SW480 (cell line): ENCODE measurements around the gene CNIH2.
A peak's percentile ranks its signal among the peaks of the same experiment; 100 is the strongest.
"Not testable (repeated sequence)": the region's sequence is repeated elsewhere in the genome, so short reads cannot be mapped to it uniquely, and the experiment has no call there.

Source experiments
- DNase-seq: peaks from one replicate; pipeline ENCODE4 v3.0.0-alpha.2; 2016; ENCODE audit warnings: low spot score

Gene CNIH2

DNA sequence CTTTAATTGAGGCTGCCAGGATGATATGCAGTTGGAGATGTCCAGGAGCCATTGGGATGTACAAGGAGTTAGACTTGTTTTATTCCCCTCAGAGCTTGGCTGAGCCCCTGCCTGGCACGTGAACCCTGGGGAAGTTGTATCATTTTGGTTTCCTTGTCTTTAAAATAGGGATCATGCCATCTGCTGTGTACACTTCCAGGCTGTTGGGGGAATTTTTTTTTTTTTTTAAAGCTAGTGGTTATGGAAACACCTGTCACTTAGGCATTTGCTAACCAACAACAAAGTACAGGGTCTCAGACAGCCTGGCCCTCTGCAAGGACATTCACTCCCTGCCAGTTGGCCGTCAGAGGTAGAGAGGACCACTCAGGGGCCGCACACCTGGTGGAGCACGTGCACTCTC lies 18.0 kb upstream of the CNIH2 start:
- no peak for DNase-seq

DNA sequence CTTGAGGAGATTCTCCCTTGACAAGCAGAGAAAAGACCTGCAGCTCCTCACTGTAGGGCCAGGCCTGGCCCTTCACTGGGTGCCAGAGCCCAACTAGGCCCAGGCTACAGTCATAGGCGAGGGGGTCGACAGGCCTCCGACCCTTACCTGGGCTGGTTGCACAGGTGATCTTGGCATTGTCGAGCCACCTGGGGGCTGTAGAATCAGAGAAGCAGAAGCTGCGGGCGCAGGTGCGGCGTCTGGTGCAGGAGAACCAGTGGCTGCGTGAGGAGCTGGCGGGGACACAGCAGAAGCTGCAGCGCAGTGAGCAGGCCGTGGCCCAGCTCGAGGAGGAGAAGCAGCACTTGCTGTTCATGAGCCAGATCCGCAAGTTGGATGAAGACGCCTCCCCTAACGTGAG lies 16.4 kb upstream of the CNIH2 start:
- no peak for DNase-seq

DNA sequence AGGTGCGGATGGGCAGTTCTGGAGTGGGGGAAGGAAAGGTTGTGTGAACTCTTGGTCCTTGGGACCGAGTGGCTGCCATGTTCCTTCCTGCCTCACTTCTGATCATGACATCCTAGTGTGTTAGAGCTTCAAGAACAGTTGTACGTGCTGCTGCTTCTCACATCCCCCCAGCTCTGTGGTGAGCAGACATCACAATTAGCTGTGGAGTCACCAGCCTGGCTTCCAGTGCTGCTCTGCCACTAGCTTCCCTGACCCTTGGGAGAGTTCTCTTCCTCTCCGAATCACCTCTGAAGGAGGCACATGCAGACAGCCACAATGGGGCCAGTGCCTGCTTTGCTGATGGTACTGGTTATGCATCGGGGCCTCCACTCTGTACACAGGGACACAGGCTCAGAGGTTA lies 15.8 kb upstream of the CNIH2 start:
- DNase-seq: no peak

DNA sequence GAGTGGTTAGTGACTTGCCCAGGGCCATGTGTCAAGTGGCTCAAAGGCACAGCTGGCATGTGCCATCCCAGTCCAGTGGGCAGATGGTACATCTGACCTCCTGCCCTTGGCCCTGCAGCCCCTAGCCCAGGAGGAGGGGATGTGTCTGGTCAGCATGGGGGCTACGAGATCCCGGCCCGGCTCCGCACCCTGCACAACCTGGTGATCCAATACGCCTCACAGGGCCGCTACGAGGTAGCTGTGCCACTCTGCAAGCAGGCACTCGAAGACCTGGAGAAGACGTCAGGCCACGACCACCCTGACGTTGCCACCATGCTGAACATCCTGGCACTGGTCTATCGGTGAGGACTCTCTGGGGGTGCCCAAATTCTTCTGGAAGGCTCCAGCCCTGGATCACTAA lies 15.3 kb upstream of the CNIH2 start:
- DNase-seq: no peak

DNA sequence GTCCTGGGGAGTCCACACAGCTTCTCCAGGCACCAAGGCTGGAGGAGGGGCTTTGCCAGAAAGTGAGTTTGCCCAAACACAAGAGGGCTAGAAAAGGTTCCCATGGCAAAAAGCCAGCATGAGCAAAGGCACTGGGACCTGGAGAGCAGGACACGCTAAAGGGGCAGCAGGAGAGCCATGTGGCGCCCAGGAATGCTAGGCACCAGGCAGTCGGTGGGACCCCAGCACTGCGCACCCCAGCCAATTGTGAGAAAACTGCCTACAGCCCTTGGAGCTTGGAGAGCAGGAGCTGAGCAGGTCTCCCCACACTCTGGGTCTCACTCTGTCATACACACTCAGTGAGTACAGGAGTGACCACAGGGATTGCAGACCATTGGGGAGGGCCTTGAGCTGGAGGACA lies 14.7 kb upstream of the CNIH2 start:
- DNase-seq: no peak

DNA sequence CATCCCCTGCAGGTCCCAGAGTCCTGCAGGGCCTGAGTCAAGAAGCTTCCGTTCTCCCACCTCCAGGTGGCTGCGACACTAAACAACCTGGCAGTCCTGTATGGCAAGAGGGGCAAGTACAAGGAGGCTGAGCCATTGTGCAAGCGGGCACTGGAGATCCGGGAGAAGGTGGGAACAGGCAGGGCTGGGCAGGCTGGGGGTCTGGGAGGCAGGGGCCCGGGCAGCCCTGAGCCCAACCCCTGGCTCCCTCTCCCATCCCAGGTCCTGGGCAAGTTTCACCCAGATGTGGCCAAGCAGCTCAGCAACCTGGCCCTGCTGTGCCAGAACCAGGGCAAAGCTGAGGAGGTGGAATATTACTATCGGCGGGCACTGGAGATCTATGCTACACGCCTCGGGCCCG lies 14.2 kb upstream of the CNIH2 start:
- no peak for DNase-seq

DNA sequence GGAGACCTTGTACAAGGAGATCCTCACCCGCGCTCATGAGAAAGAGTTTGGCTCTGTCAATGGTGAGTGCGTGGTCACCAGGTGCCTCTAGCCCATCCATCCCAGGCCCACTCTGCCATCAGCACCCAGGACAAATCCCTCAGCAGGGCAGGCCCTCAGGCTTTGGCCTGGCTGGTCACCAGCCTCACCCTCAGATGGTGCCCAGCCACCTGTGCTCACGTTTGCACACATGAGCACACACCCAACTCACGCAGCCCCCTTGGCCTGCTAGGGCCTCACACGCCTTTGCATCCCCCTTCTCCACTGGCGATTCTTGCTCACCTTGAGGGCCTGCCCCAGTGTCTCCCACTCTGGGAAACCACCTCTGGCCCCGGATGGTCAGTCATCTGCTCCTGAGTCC lies 13.6 kb upstream of the CNIH2 start:
- DNase-seq: no peak

DNA sequence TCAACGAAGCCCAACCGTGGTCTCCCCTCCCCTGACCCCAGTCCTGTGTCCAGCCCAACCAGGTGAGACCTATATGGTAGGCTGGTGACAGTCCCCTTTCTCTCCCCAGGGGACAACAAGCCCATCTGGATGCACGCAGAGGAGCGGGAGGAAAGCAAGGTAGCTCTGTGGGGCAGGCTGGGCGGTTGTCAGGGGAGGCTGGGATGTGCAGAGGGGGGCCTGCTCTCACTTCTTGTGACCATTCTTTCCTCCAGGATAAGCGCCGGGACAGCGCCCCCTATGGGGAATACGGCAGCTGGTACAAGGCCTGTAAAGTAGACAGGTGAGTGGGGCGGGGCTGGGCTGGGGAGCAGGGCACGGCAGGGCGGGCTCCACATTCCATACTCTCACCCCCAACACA lies 13.1 kb upstream of the CNIH2 start:
- no peak for DNase-seq

DNA sequence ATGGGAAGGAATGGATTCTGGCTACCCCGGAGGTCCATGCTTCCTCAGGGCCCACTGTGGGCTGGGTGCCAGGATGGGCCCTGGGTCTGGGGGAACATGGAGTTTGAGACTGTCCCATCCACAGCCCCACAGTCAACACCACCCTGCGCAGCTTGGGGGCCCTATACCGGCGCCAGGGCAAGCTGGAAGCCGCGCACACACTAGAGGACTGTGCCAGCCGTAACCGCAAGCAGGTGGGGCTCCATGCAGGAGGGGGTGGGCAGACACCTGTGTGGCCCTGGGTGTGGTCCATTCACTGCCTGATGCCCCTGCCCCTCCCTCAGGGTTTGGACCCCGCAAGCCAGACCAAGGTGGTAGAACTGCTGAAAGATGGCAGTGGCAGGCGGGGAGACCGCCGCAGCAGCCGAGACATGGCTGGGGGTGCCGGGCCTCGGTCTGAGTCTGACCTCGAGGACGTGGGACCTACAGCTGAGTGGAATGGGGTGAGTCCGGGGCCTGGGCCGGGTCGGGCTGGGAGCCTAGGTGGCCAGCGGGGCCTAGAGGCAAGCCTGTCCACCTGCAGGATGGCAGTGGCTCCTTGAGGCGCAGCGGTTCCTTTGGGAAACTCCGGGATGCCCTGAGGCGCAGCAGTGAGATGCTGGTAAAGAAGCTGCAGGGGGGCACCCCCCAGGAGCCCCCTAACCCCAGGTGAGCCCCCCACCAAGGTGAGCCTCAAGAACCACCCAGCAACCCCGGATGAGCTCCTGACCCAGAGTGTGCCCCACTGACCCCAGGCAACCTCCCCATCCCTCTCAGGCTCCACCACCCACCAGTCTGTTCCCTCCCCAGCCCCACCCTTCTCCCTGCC lies 12.2 kb upstream of the CNIH2 start:
- DNase-seq: no peak

DNA sequence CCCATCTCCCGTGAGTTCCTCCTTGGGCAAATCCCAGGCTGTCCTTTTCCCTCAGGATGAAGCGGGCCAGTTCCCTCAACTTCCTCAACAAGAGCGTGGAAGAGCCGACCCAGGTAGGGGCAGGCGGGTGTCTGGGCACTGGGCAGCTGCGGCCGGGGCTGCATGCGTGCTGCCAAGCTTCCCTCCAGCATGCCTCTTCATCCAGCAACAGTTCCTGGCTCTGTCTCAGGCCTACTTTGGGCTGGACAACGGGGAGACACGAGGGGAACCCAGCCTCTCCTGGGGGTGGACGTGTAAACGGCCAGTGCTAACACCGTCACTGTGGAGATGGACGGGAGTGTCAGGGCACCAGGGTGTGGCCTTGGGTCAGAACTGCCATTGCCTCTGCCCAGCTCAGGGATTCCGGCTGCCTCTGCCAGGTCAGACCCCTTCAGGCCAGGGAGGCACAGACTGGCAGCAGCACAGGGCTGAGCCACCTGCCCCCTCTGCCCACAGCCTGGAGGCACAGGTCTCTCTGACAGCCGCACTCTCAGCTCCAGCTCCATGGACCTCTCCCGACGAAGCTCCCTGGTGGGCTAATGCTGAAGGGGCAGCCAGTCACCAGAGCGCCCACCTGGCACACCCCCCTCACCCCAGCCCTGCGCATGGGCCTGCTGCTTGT lies 11.5 kb upstream of the CNIH2 start:
- no peak for DNase-seq

DNA sequence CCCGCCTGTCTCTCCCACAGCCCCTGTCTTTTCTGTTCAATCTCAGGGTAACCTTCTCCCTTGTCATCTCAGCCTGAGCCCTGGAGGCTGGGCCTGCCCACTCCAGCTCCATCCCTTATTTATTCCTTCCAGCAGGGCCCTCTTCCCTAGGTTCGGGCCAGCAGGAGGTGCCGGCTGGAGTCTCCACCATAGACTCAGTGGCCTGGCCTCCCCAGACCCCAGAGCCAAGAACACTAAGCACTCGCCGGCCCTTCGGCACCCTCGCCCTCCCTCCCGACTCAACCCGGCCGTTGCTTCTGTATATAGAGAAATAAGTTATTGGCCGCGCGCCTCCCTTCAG lies 11.0 kb upstream of the CNIH2 start:
- no peak for DNase-seq

DNA sequence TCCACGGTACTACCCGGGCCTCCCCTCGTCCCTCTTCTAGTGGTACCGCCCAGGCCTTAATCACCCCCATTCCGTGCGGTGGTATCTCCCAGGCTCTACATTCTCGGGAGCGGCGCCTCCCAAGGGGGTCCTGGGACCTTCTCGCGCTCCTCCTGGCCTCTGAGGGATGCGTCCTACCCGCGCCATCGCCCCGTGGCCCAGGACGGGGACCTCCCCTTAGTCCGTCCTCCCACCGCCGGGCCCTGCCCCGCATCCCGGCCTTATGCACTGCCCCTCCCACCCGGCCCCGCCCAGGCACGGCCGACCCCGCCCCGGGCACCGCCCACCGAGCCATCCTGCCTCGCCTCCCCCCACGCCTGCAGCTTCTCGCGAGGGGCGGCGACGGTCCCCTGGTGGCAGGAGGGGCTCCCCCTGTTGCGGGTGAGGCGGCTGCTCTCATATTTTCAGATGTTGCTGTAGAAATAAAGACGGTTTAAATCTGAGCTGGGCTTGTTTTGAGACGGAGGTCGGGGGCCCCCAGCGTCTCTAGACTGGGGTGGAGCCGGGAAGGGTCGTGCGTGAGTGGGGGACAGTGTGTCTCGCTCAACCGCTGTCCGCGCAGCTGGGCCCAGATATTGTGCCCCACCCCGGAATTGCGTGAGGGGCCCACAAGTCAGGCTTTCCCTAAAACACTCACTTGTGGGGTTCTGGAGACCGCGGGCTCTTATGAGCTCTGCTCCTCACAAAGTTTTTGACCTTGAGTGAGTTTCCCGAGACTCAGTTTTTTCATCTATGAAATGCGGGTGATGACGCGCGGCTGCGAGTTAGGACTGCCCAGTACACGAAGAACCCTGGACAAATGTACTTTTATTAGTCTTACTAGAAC lies 10.4 kb upstream of the CNIH2 start:
- peak; percentile 78 for DNase-seq

DNA sequence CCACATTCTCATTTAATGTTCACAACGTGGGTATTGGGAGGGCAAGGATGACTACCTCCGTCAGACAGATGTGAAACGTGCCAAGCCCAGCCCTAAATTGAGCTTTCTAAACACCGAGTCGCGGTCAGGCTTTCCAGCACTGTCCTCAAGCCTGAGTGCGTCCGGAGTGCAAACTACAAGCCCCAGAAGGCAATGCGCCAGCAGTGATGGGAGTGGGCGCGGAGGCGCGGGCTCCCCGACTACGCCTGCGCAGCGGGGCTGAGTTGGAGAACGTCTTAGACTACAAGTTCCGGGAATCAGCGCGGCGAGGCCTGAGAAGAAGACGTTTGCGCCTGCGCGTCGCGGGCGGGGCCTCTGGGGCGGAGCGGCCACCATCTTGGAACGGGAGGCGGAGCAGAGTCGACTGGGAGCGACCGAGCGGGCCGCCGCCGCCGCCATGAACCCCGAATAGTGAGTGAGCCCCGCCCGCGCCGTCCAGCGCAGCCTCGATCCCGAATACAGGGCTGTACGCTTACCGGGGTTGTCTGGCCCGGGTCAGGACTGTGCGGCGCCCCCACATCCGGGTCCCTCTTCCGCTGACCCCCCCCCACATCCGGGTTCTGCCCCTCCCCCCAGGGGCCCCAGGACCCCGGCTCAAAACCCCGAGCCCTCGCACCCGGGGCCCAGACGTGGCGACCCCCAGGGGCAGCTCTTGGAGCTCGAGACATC lies 9.6 kb upstream of the CNIH2 start, which contains the start of gene RAB1B:
TSS of gene RAB1B (plus strand) at position 396 of the 708 bp plus-strand sequence. CDS start at position 437, 41 bp downstream.
- peak; percentile 99 for DNase-seq

DNA sequence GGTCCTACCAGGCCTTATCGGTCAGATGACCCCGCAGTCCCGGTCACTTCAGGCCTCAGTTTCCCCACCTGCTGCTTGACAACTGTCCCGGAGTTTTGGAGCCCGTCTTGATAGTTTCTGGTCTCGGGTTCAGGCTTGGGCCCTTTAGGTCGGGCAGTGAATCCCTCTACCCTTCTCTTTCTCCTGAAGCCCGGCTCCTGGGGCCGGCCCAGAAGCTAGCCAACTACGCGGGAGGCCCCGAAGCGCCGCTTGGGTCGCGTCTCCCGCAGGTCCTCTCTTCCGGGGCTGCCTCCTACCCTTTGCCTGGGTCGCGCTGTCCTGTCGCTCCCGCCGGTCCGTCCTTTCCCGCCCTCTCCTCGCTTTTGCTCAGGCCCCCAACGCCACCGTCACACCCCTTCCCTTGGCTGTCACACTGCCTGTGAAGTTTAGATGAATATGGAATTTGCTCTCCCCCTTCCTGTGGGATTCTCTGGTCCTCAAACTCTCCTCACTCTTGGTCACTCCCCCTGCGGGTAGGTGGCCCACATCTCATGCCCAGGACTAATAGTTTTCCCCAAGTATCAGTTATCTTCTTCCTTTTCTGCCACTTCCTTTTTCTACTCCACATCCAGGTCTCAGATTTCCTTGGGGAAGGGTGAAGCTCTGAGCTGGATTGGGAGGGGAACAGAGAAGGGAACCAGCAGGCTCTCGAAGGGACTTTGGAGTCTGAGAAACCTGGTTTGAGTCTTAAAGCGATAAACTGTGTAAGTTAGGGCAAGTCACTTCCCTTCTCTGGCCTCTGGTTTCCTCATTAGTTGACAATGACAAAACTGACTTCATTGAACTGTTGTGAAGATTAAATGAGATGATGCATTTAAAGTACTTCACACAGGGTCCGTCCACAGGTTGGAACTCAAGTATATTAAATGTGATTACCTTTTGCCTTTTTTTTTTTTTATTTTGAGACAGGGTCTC lies 8.7 kb upstream of the CNIH2 start:
- peak; percentile 50 for DNase-seq

DNA sequence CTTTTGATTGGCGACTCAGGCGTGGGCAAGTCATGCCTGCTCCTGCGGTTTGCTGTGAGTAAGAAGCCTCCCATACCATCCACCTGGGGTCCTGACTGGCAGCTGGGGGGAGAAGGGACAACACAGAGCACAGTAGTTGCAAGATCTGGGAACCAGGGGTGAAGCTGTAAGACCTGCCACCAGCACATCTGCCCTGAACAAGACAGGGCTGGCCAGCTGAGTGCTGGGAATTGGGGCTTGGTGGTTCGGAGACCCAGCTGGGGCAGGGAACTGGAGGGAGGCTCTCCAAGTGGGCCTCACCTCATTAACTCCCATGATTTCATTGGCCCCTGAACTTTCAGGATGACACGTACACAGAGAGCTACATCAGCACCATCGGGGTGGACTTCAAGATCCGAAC lies 6.2 kb upstream of the CNIH2 start:
- DNase-seq: no peak

DNA sequence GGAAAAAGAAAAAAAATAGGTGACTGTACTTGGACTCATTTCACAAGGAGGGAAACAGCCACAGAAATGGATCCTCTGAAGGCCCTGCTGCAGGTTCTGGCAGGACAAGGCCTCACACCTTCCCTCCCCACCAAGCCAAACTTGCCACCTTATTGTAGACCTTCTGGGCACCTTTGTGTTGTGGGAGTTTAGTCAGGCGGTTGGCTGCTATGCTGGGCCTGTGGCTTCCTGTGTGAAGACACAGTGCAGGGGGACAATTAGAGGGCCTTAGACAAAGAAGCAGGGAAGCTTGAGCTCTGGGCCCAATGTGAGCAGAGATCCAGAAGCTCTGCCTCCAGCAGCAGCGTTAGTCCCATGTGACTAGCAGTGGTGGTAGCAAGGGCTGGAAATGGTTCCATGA lies 5.4 kb upstream of the CNIH2 start:
- DNase-seq: no peak

DNA sequence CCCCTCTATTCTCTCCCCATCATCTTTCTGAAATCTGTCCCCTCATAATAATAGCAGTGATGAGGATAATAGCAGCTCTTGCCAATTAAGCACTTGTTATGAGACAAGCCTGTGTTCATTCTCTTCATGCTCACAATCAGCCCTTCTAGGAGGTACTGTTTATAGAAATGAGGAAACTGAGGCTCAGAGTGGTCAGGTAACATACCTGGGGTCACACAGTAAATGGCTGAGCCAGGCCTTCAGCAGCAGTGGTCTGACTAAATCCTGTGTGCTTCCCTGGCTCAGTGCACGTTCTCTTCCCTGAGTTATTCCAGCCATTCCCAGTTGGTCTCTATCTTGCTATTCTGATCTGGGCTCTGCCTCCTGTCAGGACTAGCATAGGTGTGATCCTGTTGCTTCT lies 3.8 kb upstream of the CNIH2 start:
- no peak for DNase-seq

DNA sequence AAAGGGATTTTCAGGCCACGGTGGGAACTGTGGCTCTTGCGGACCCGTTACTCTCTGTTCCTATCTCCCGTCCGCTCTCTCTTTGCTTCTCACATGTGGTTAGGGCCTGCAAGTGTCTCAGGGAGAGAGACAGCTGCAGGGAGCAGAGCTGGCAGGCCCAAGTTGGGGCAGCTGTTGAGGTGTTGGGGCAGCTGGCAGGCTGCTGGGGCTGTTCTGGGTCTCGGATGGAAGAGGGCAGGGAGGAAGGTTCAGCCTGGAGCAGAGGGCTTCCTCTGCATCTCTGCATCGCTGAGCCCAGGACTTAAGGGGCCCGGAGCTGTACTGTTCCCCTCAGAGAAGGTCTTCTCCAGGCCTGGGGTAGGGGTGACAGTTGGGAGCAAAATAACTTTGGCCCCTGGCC lies 2.6 kb upstream of the CNIH2 start:
- no peak for DNase-seq

DNA sequence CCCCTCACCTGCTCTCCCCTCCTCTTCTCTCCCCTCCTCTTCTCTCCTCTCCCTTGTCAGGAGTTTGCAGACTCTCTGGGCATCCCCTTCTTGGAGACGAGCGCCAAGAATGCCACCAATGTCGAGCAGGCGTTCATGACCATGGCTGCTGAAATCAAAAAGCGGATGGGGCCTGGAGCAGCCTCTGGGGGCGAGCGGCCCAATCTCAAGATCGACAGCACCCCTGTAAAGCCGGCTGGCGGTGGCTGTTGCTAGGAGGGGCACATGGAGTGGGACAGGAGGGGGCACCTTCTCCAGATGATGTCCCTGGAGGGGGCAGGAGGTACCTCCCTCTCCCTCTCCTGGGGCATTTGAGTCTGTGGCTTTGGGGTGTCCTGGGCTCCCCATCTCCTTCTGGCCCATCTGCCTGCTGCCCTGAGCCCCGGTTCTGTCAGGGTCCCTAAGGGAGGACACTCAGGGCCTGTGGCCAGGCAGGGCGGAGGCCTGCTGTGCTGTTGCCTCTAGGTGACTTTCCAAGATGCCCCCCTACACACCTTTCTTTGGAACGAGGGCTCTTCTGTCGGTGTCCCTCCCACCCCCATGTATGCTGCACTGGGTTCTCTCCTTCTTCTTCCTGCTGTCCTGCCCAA lies 1.9 kb upstream of the CNIH2 start:
- no peak for DNase-seq

DNA sequence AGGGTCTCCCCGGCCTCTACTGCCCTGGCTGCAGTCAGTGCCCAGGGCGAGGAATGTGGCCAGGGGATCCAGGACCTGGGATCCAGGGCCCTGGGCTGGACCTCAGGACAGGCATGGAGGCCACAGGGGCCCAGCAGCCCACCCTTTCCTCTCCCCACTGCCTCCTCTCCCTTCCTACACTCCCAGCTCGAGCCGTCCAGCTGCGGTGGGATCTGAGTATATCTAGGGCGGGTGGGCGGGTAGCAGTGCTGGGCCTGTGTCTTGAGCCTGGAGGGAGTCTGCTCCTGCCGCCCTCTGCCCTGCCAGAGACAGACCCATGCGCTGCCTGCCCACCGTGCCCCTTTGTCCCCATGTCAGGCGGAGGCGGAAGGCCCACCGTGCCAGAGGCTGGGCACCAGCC lies 1.4 kb upstream of the CNIH2 start:
- DNase-seq: not testable (repeated sequence)

DNA sequence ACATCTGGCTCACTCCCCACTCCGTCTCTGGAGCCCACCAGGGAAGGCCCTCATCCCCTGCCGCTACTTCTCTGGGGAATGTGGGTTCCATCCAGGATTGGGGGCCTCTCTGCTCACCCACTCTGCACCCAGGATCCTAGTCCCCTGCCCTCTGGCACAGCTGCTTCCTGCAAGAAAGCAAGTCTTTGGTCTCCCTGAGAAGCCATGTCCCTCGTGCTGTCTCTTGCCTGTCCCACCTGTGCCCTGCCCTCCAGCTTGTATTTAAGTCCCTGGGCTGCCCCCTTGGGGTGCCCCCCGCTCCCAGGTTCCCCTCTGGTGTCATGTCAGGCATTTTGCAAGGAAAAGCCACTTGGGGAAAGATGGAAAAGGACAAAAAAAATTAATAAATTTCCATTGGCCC lies 911 bp upstream of the CNIH2 start:
- not testable (repeated sequence) for DNase-seq
